ENCODE results near the gene CD96. TPM values are rescaled to one million over a fixed set of nuclear protein-coding genes. Genes with fewer than 3 reads are reported as not detected.

The CD96 gene
- total and polyA plus RNA-seq, 2 experiments from 2014 or later = 0.60 to 2.0 TPM

DNA sequence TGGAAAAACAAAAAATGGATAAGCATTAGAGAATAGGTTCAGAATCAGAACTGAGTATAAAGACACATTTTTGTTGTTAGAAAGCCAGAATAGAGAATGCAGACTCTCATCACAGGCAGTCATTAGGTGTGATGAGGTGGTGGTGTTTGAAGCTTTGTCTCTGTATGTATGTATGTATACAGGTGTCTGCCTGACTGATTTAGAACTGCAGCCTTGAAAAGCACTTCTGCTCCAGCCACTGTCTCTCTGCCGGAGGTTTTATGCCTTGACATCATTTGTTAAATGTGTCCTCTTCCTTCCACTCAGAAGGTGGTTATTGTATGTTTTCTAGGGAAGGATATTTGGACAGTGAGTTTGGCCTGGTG lies 133.8 kb downstream of the CD96 start:
- H3K4me1 ChIP-seq (ENCODE audit: insufficient read depth) = peaks cover 20% of the 10 kb centered on the region
- 58% methylated on average over 1 of the region's 1 CpG for WGBS (ENCODE audit: low lambda C conversion rate, missing lambda C conversion rate)
- H3K4me2 ChIP-seq = peak overlapping the region; percentile 84
- H3K79me2 ChIP-seq = peaks cover 25% of the 10 kb centered on the region
- H3K9me3 ChIP-seq (ENCODE audit: low read depth) = no peaks in the 10 kb centered on the region
- no peaks in the 10 kb centered on the region for H3K27me3 ChIP-seq
- H3K9me2 ChIP-seq (replicated peaks; ENCODE audit: insufficient read depth) = no peaks in the 10 kb centered on the region
- no peaks in the 10 kb centered on the region for H3K36me3 ChIP-seq (replicated peaks; ENCODE audit: insufficient read depth, low read depth)
- TF ChIP-seq EZH2phosphoT487 (IDR thresholded peaks at IDR 0.05; ENCODE audit: low read depth, severe bottlenecking, unreplicated experiment) (no peak), EZH2 (IDR thresholded peaks at IDR 0.05; ENCODE audit: borderline replicate concordance) (no peak)
- TF ChIP-seq, protein P1, sequence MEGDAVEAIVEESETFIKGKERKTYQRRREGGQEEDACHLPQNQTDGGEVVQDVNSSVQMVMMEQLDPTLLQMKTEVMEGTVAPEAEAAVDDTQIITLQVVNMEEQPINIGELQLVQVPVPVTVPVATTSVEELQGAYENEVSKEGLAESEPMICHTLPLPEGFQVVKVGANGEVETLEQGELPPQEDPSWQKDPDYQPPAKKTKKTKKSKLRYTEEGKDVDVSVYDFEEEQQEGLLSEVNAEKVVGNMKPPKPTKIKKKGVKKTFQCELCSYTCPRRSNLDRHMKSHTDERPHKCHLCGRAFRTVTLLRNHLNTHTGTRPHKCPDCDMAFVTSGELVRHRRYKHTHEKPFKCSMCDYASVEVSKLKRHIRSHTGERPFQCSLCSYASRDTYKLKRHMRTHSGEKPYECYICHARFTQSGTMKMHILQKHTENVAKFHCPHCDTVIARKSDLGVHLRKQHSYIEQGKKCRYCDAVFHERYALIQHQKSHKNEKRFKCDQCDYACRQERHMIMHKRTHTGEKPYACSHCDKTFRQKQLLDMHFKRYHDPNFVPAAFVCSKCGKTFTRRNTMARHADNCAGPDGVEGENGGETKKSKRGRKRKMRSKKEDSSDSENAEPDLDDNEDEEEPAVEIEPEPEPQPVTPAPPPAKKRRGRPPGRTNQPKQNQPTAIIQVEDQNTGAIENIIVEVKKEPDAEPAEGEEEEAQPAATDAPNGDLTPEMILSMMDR (IDR thresholded peaks at IDR 0.05; ENCODE audit: poor library complexity) = no peak
- H3K4me3 ChIP-seq = no peak overlapping the region
- no peak for DNase-seq (ENCODE audit: low spot score)
- H4K20me1 ChIP-seq (ENCODE audit: insufficient read depth, poor library complexity, severe bottlenecking) = no peaks in the 10 kb centered on the region
- no peak overlapping the region for H2AFZ ChIP-seq
- H3K27ac ChIP-seq = peak overlapping the region; percentile 68

DNA sequence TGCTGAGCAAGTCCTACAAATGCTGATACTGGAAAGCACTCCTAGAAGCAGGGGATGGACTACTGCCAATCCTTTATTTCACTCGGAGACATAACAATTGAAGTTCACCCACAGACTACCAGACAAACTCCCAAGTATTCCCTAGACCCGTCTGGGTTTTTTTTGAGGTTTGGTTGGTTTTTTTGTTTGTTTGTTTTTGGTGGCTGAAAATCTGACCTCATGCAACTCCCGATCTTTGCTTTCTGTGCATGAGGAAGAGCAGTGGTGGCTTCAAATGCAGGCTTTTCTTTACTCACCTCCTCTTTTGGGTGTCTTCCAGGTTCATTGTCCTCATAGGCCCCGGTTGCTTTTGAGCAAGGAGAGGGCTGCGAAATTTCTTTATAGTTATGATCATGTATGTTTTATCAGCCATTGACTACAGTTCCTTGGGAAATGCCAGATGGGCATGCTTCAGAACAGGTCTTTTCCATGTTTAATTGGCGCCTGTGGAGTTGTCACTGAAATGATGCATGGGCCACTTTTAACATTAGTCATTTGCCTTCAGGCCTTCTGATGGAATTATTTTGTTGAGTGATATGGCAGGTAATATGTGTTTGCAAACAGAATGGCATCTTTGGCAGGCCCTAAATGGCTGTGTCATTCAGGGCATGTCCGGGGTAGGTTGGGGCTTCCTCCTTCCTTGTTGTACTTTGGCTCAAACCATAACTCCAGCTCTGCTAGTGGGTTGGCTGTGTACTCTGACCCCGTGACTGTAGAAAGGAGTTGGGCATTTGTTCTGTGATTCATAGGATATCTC lies 134.4 kb downstream of the CD96 start:
- 76% methylated on average over 8 of the region's 8 CpGs for WGBS (ENCODE audit: low lambda C conversion rate, missing lambda C conversion rate)
- H2AFZ ChIP-seq = no peak overlapping the region
- peak overlapping the region; percentile 84 for H3K4me2 ChIP-seq

DNA sequence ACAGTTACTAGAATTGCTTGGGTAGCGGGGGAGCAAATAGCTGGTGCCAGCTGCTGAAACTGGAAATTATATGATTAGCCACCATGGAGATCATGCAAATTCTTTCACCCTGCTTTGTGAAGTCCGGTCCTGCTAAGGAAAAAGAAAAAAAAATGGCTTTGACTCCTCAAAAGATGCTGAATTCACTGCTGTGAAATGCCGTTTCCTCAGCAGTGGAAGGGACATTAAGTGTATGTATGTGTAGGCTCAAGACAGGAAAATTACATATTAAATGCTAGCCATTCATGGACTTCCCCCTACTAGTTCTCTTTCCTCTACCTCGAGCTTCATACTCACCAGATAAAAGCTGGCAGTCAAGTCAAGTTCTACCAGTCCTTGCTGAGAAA lies 135.0 kb downstream of the CD96 start:
- H3K4me2 ChIP-seq = peak overlapping the region; percentile 45

More for the DNA sequence above, 134.4 kb downstream of the CD96 start:
- Histone ChIP-seq H3K4me1 (ENCODE audit: insufficient read depth) (peaks cover 20% of the 10 kb centered on the region), H3K36me3 (replicated peaks; ENCODE audit: insufficient read depth, low read depth) (no peaks in the 10 kb centered on the region), H3K27me3 (no peaks in the 10 kb centered on the region), H3K79me2 (peaks cover 25% of the 10 kb centered on the region), H3K9me2 (replicated peaks; ENCODE audit: insufficient read depth) (no peaks in the 10 kb centered on the region), H3K9me3 (ENCODE audit: low read depth) (no peaks in the 10 kb centered on the region), H3K4me3 (no peak overlapping the region), H4K20me1 (ENCODE audit: insufficient read depth, poor library complexity, severe bottlenecking) (no peaks in the 10 kb centered on the region), H3K27ac (peak overlapping the region; percentile 68)
- TF ChIP-seq, protein P1 (IDR thresholded peaks at IDR 0.05; ENCODE audit: poor library complexity) = no peak
- no peak for TF ChIP-seq EZH2phosphoT487 (IDR thresholded peaks at IDR 0.05; ENCODE audit: low read depth, severe bottlenecking, unreplicated experiment)
- no peak for TF ChIP-seq EZH2 (IDR thresholded peaks at IDR 0.05; ENCODE audit: borderline replicate concordance)
- peak; percentile 61 for DNase-seq (ENCODE audit: low spot score)

More for the DNA sequence above, 135.0 kb downstream of the CD96 start:
- no peak for TF ChIP-seq EZH2phosphoT487 (IDR thresholded peaks at IDR 0.05; ENCODE audit: low read depth, severe bottlenecking, unreplicated experiment)
- TF ChIP-seq, protein P1 (IDR thresholded peaks at IDR 0.05; ENCODE audit: poor library complexity) = no peak
- TF ChIP-seq EZH2 (IDR thresholded peaks at IDR 0.05; ENCODE audit: borderline replicate concordance) = no peak
- Histone ChIP-seq H3K27me3 (no peaks in the 10 kb centered on the region), H2AFZ (no peak overlapping the region), H3K36me3 (replicated peaks; ENCODE audit: insufficient read depth, low read depth) (no peaks in the 10 kb centered on the region), H3K4me1 (ENCODE audit: insufficient read depth) (peaks cover 20% of the 10 kb centered on the region), H3K27ac (peak overlapping the region; percentile 53), H3K79me2 (peaks cover 25% of the 10 kb centered on the region), H3K4me3 (no peak overlapping the region), H3K9me3 (ENCODE audit: low read depth) (no peaks in the 10 kb centered on the region), H4K20me1 (ENCODE audit: insufficient read depth, poor library complexity, severe bottlenecking) (no peaks in the 10 kb centered on the region), H3K9me2 (replicated peaks; ENCODE audit: insufficient read depth) (no peaks in the 10 kb centered on the region)
- WGBS (ENCODE audit: low lambda C conversion rate, missing lambda C conversion rate) = 87% methylated on average over 4 of the region's 4 CpGs
- no peak for DNase-seq (ENCODE audit: low spot score)

Measured in hepatocyte (in vitro differentiated cells).